ENCODE measurements around the gene KCNK4. TPM values are rescaled to one million over a fixed set of nuclear protein-coding genes. Genes with fewer than 3 reads are reported as not detected.
A peak's percentile ranks its signal among the peaks of the same experiment; 100 is the strongest.
"Not testable (repeated sequence)": the region's sequence is repeated elsewhere in the genome, so short reads cannot be mapped to it uniquely, and the experiment has no call there.

KCNK4 gene
- total RNA-seq, 2 donors from 2014 or later, result not detected

- no peak overlapping the region for H3K4me3 ChIP-seq
- no peak for DNase-seq
- intact Hi-C loops (cut with DNase I), result no loop called here
- no peaks in the 10 kb centered on the region for H3K27me3 ChIP-seq
- TF ChIP-seq, protein P1, sequence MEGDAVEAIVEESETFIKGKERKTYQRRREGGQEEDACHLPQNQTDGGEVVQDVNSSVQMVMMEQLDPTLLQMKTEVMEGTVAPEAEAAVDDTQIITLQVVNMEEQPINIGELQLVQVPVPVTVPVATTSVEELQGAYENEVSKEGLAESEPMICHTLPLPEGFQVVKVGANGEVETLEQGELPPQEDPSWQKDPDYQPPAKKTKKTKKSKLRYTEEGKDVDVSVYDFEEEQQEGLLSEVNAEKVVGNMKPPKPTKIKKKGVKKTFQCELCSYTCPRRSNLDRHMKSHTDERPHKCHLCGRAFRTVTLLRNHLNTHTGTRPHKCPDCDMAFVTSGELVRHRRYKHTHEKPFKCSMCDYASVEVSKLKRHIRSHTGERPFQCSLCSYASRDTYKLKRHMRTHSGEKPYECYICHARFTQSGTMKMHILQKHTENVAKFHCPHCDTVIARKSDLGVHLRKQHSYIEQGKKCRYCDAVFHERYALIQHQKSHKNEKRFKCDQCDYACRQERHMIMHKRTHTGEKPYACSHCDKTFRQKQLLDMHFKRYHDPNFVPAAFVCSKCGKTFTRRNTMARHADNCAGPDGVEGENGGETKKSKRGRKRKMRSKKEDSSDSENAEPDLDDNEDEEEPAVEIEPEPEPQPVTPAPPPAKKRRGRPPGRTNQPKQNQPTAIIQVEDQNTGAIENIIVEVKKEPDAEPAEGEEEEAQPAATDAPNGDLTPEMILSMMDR (IDR thresholded peaks at IDR 0.05), result no peak
- no peak overlapping the region for H3K27ac ChIP-seq
- H3K9ac ChIP-seq (ENCODE audit: low read depth in 2 of 2, low read length in 2 of 2), result peak overlapping the region in 1 of 2 donors; percentile 97
- peaks cover 11% of the 10 kb centered on the region for H3K4me1 ChIP-seq
- no peaks in the 10 kb centered on the region for H3K9me3 ChIP-seq
- no peaks in the 10 kb centered on the region for H3K36me3 ChIP-seq
These were observed 32.3 kb downstream of the KCNK4 start for GRCh38 chr11:64323373-64323772.

GRCh38 chr11:64323984-64324383 lies 32.9 kb downstream of the KCNK4 start:
- DNase-seq; intact Hi-C loops (cut with DNase I); H3K4me3 ChIP-seq; H3K9me3 ChIP-seq; H3K27me3 ChIP-seq; H3K36me3 ChIP-seq; H3K27ac ChIP-seq: not testable (repeated sequence)
- H3K9ac ChIP-seq (ENCODE audit: low read depth in 2 of 2, low read length in 2 of 2), result peak overlapping the region in 1 of 2 donors; percentile 97
- peaks cover 14% of the 10 kb centered on the region for H3K4me1 ChIP-seq

DNA sequence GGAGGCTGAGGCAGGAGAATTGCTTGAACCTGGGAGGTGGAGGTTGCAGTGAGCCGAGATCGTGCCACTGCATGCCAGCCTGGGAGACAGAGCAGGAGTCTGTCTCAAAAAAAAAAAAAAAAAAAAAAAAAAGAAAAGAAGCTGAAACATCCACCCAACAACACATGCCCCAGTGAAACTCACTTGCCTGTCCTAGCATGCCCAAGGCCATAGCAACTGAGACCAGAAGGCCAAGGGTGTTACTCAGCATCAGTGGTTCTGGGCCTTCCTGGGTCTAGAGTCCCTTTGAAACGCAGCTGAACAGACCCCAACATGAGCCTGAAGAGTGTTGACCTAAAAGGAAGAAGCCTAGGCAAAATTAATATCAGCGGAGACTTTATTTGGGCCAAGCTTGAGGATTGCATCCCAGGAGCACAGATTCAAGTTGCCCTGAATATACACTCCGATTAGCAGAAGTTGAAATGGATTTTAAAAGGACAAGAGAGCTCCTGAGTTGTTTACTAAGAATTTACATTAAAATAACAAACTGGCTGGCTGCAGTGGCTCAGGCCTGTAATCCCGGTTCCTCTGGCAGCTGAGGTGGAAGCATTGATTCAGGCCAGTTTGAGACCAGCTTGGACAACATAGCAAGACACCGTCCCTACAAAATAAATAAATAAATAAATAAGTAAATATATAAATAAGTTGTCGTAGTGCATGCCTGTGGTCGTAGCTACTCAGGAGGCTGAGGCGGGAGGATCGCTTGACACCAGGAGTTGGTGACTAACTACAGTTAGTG lies 33.8 kb downstream of the KCNK4 start:
- TF ChIP-seq, protein P1 (IDR thresholded peaks at IDR 0.05), result no peak
- intact Hi-C loops (cut with DNase I), result no loop called here
- H3K9ac ChIP-seq (ENCODE audit: low read depth in 2 of 2, low read length in 2 of 2), result no peak overlapping the region

DNA sequence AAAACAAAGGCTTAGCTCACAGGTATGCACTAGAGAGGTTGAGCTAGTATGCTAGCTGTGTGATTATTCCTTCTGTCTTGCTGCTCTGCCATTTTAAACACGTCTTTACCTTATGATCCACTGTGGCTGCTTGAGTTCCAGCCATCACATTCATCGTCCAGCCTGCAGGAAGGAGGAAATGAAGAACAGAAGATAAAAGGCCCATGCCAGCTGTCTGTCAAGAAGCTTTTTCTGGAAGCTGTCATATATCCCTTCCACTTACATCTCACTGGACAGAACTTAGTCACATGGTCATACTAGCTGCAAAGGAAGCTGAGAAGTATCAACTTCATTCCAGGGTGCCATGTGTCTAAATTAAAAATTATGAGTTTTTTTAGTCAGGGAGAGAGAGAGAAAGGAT lies 36.3 kb downstream of the KCNK4 start:
- intact Hi-C loops (cut with DNase I), result no loop called here
- DNase-seq, result no peak
- Histone ChIP-seq H3K4me1 (peaks cover 17% of the 10 kb centered on the region), H3K4me3 (no peak overlapping the region), H3K27me3 (no peaks in the 10 kb centered on the region), H3K27ac (peak overlapping the region; percentile 67), H3K9me3 (no peaks in the 10 kb centered on the region), H3K9ac (ENCODE audit: low read depth in 2 of 2, low read length in 2 of 2) (peak overlapping the region in 1 of 2 donors; percentile 63), H3K36me3 (no peaks in the 10 kb centered on the region)
- TF ChIP-seq, protein P1 (IDR thresholded peaks at IDR 0.05), result no peak

More for the DNA sequence above, 33.8 kb downstream of the KCNK4 start:
- DNase-seq, result no peak
- Histone ChIP-seq H3K4me3 (no peak overlapping the region), H3K4me1 (peaks cover 17% of the 10 kb centered on the region), H3K9me3 (no peaks in the 10 kb centered on the region), H3K27me3 (no peaks in the 10 kb centered on the region), H3K36me3 (no peaks in the 10 kb centered on the region), H3K27ac (no peak overlapping the region)

GRCh38 chr11:64327993-64328392 lies 36.9 kb downstream of the KCNK4 start:
- H3K4me3 ChIP-seq, result no peak overlapping the region
- H3K36me3 ChIP-seq, result no peaks in the 10 kb centered on the region
- H3K9ac ChIP-seq (ENCODE audit: low read depth in 2 of 2, low read length in 2 of 2), result peak overlapping the region in 1 of 2 donors; percentile 63
- no peaks in the 10 kb centered on the region for H3K27me3 ChIP-seq
- intact Hi-C loops (cut with DNase I), result no loop called here
- H3K9me3 ChIP-seq, result no peaks in the 10 kb centered on the region
- peaks cover 16% of the 10 kb centered on the region for H3K4me1 ChIP-seq
- H3K27ac ChIP-seq, result peak overlapping the region; percentile 67
- DNase-seq, result peak; percentile 74
- TF ChIP-seq, protein P1 (IDR thresholded peaks at IDR 0.05), result no peak

- Histone ChIP-seq H3K27me3 (no peaks in the 10 kb centered on the region), H3K9me3 (no peaks in the 10 kb centered on the region), H3K4me3 (no peak overlapping the region), H3K27ac (peak overlapping the region; percentile 67), H3K4me1 (peaks cover 19% of the 10 kb centered on the region), H3K36me3 (no peaks in the 10 kb centered on the region), H3K9ac (ENCODE audit: low read depth in 2 of 2, low read length in 2 of 2) (peak overlapping the region in 1 of 2 donors; percentile 8)
- intact Hi-C loops (cut with DNase I), result no loop called here
- DNase-seq, result no peak
- TF ChIP-seq, protein P1 (IDR thresholded peaks at IDR 0.05), result no peak
These were observed 39.8 kb downstream of the KCNK4 start for GRCh38 chr11:64330888-64331287.
